ENCODE measurements around the gene ATXN7L1.

DNA sequence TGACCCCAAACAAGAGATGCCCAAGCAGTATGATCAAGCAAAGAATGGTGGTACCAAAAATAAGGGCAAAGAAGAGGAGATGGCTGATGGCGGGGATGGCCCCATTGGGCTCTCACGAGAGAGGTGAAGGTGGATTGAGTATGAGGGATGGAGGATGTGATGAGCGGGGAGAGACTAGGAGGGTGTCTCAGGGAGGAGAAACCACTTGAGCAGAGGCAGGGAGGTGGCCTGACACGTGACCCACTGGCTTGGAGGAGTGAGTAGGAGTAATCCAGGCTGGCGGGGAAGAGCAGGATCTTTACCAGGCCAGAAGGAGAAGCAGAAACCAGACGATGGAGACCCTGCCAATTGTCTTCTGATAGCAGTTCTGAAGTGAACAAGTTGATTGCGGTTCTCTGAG is 33.3 kb upstream of the ATXN7L1 start:
- no peak for TF ChIP-seq CTCF (IDR thresholded peaks at IDR 0.05)
- no peak for TF ChIP-seq POLR2A (IDR thresholded peaks at IDR 0.05)
